ENCODE data around the gene CAMTA1. TPM values are rescaled to one million over a fixed set of nuclear protein-coding genes. Genes with fewer than 3 reads are reported as not detected.

The CAMTA1 gene
- total RNA-seq, 1 experiment from 2014 or later, result 103 TPM

DNA sequence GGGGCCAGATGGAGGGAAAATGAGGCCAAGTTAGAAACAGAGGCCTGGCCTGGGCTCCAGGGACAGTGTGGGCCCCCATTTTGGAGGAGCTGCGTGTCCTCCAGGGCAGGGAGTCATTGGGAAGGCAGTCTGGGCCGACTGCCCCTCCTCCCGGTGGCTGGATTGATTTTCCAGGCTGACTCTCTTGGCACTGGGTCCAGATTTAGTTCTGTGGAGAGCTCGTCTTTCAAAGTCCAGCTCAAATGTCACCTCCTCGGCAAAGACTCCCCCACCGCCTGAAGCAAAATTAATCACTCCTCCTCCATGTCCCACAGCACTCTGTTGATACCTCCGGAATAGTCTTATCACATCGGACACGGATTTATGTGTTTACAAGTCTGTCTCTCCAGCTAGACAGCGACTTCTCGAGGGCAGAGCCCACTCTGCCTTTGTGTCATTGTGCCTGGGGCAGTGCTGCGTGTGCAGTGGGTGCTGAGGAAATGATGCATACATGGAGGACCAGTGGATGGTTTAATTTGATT is 175.1 kb downstream of the CAMTA1 start:
- peak; percentile 49 for DNase-seq
- Histone ChIP-seq H3K9me3 (no peaks in the 10 kb centered on the region), H3K4me3 (no peak overlapping the region), H3K27me3 (no peaks in the 10 kb centered on the region), H3K36me3 (no peaks in the 10 kb centered on the region)

DNA sequence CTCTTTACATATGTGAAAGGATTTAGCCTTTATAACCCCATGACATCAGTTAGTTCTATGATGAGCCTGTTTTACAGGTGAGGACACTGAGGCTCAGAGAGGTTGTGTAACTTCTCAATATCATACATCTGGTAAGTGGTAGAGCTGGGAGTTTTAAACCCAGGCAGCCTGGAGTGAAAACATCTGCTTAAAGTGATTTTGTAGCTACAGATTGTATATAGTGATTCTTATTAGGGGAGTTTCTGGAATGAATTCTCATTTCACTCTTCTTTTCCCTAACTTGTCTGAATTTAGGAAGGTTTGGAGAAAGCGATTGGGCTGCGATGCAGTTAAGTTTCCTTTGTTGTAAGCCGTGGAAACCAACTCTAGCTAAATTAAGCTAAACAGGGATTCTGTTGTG is 175.6 kb downstream of the CAMTA1 start:
- no peaks in the 10 kb centered on the region for H3K36me3 ChIP-seq
- DNase-seq, result no peak

GRCh38 chr1:6961289-6961688 is 176.0 kb downstream of the CAMTA1 start:
- no peak for DNase-seq
- no peaks in the 10 kb centered on the region for H3K36me3 ChIP-seq
- H3K9me3 ChIP-seq, result no peaks in the 10 kb centered on the region
- no peaks in the 10 kb centered on the region for H3K27me3 ChIP-seq
- H3K4me3 ChIP-seq, result no peak overlapping the region

More for the DNA sequence above, 175.6 kb downstream of the CAMTA1 start:
- Histone ChIP-seq H3K4me3 (no peak overlapping the region), H3K27me3 (no peaks in the 10 kb centered on the region), H3K9me3 (no peaks in the 10 kb centered on the region)

- DNase-seq, result no peak
- Histone ChIP-seq H3K4me3 (no peak overlapping the region), H3K9me3 (no peaks in the 10 kb centered on the region), H3K27me3 (no peaks in the 10 kb centered on the region), H3K36me3 (no peaks in the 10 kb centered on the region)
These were observed 176.7 kb downstream of the CAMTA1 start for GRCh38 chr1:6961905-6962477.

GRCh38 chr1:6962478-6962995 is 177.3 kb downstream of the CAMTA1 start:
- Histone ChIP-seq H3K36me3 (no peaks in the 10 kb centered on the region), H3K4me3 (no peak overlapping the region), H3K9me3 (no peaks in the 10 kb centered on the region), H3K27me3 (no peaks in the 10 kb centered on the region)
- peak; percentile 66 for DNase-seq

GRCh38 chr1:6962996-6963911 is 178.0 kb downstream of the CAMTA1 start:
- H3K9me3 ChIP-seq, result no peaks in the 10 kb centered on the region
- no peak overlapping the region for H3K4me3 ChIP-seq
- DNase-seq, result peak; percentile 74
- no peaks in the 10 kb centered on the region for H3K36me3 ChIP-seq
- no peaks in the 10 kb centered on the region for H3K27me3 ChIP-seq

GRCh38 chr1:6963912-6964307 is 178.7 kb downstream of the CAMTA1 start:
- Histone ChIP-seq H3K36me3 (no peaks in the 10 kb centered on the region), H3K9me3 (no peaks in the 10 kb centered on the region), H3K27me3 (no peaks in the 10 kb centered on the region), H3K4me3 (no peak overlapping the region)
- DNase-seq, result no peak

GRCh38 chr1:6965083-6965934 is 180.1 kb downstream of the CAMTA1 start:
- no peaks in the 10 kb centered on the region for H3K36me3 ChIP-seq
- H3K27me3 ChIP-seq, result no peaks in the 10 kb centered on the region
- H3K4me3 ChIP-seq, result no peak overlapping the region
- H3K9me3 ChIP-seq, result no peaks in the 10 kb centered on the region
- DNase-seq, result no peak

DNA sequence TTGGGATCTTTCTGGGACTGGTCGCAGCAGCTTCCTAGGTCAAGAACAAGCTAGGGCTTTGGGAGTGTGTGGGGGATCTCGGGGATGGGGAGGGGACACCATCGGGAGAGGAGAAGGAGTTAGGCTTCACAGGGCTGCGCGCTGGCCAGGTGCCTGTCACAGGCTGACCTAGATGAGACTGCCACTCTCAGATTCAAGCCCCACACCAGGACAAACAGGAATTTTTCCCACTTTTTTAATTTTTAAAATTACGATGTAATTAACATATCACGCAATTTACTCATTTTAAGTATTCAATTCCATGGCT is 180.6 kb downstream of the CAMTA1 start:
- Histone ChIP-seq H3K36me3 (no peaks in the 10 kb centered on the region), H3K4me3 (no peak overlapping the region), H3K9me3 (no peaks in the 10 kb centered on the region), H3K27me3 (no peaks in the 10 kb centered on the region)
- no peak for DNase-seq

- Histone ChIP-seq H3K27me3 (no peaks in the 10 kb centered on the region), H3K4me3 (no peak overlapping the region), H3K9me3 (no peaks in the 10 kb centered on the region), H3K36me3 (no peaks in the 10 kb centered on the region)
- no peak for DNase-seq
These were observed 181.1 kb downstream of the CAMTA1 start for GRCh38 chr1:6966326-6966725.

- Histone ChIP-seq H3K36me3 (no peaks in the 10 kb centered on the region), H3K27me3 (no peaks in the 10 kb centered on the region), H3K9me3 (no peaks in the 10 kb centered on the region), H3K4me3 (no peak overlapping the region)
- DNase-seq, result peak; percentile 27
These were observed 182.3 kb downstream of the CAMTA1 start for GRCh38 chr1:6967431-6968111.

DNA sequence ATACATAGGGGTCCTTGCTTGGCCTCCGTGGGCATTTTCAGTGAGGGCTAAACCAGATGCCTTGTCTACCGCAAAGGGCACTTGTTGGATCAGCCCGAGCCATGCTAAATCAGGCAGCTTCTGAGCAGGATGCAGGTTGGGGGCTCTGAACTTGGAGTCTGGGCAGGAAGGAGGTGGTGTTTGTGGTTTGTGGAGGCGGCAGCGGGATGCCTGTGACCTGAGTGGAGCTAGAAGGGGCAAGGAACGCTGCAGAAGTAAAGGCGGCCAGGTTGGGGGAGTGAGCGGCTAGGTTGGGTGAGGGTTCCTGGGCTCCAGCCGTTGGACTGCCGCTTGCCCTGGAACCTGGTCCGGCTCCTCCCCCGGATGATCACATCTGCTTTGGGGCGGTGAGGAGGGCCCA is 183.9 kb downstream of the CAMTA1 start:
- no peaks in the 10 kb centered on the region for H3K9me3 ChIP-seq
- H3K4me3 ChIP-seq, result no peak overlapping the region
- H3K36me3 ChIP-seq, result no peaks in the 10 kb centered on the region
- no peaks in the 10 kb centered on the region for H3K27me3 ChIP-seq
- peak; percentile 13 for DNase-seq

- no peaks in the 10 kb centered on the region for H3K36me3 ChIP-seq
These were observed 184.5 kb downstream of the CAMTA1 start for GRCh38 chr1:6969762-6970161.

DNA sequence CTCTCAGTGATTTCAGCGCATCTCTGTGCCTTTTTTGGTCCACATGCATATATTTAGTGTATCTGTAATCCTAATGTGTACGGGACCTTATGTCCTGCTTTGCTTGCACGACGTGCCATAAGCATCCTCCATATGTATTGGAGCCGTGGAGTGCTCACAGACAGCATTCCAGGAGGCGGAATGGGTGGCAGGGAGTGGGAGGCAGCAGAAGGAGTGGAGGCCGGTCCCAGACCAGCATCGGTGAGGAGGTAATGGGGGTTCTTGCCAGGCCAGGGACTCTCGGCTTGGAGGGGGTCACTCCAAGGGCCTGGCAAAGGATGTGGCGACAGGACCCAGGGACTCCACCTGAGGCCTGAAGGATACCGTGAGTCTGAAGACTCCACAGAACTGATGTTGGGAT is 185.0 kb downstream of the CAMTA1 start:
- Histone ChIP-seq H3K4me3 (no peak overlapping the region), H3K9me3 (no peaks in the 10 kb centered on the region), H3K36me3 (no peaks in the 10 kb centered on the region), H3K27me3 (no peaks in the 10 kb centered on the region)
- no peak for DNase-seq

More at GRCh38 chr1:6969762-6970161, 184.5 kb downstream of the CAMTA1 start:
- Histone ChIP-seq H3K4me3 (no peak overlapping the region), H3K27me3 (no peaks in the 10 kb centered on the region), H3K9me3 (no peaks in the 10 kb centered on the region)
- DNase-seq, result no peak

GRCh38 chr1:6971048-6971447 is 185.8 kb downstream of the CAMTA1 start:
- Histone ChIP-seq H3K27me3 (no peaks in the 10 kb centered on the region), H3K9me3 (no peaks in the 10 kb centered on the region), H3K4me3 (no peak overlapping the region), H3K36me3 (no peaks in the 10 kb centered on the region)
- DNase-seq, result no peak

DNA sequence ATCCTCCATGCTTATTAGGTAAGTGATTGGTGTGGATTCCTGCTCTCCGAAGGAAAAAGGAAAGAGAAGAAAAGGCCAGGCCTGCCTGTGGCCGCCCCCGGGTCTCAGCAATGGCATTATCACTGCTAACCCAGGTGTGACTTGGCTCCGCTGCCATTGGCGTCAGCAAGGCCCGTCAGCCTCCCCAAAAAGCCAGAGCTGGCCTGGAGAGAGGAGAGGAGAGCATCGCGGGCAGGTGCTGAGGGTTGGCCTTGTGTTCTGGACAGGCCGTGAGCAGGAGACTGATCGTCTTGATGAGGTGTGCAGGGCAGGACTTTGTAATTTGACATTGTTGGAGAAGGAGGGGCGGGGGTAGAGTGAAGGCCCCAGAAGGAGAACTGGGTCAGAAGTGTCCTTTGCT is 186.4 kb downstream of the CAMTA1 start:
- H3K27me3 ChIP-seq, result no peaks in the 10 kb centered on the region
- no peaks in the 10 kb centered on the region for H3K9me3 ChIP-seq
- no peak for DNase-seq
- H3K4me3 ChIP-seq, result no peak overlapping the region
- H3K36me3 ChIP-seq, result no peaks in the 10 kb centered on the region
